ENCODE results near the gene OR9A4.

- TF ChIP-seq CTCF (IDR thresholded peaks at IDR 0.05) (no peak), POLR2A (IDR thresholded peaks at IDR 0.05) (no peak)
These were observed 33.3 kb downstream of the OR9A4 start for GRCh38 chr7:141949451-141949850.
